Fibroblast of lung (primary cell): Measurements from ENCODE around the gene SMAD4. TPM values are rescaled to one million over a fixed set of nuclear protein-coding genes. Genes with fewer than 3 reads are reported as not detected.

Experiments used
- DNase-seq, 2 donors: peaks; one replicate each; pipeline versions ENCODE4 v3.0.0 to v3.0.0-alpha.2; 2010; ENCODE audit warnings: low read depth in 2 of 2
- H2AFZ ChIP-seq: 2 replicates; pipeline ENCODE4 v1.5.1; 2012; ENCODE audit warnings: low read length, control low read depth, inconsistent platforms
- H3K27ac ChIP-seq: 2 replicates; pipeline ENCODE4 v1.5.1; 2011; ENCODE audit warnings: low read length, control low read depth; ENCODE audit not compliant: insufficient read depth
- H3K27me3 ChIP-seq: 2 replicates; pipeline ENCODE4 v1.5.1; 2011; ENCODE audit warnings: mild to moderate bottlenecking, low read length; ENCODE audit not compliant: control insufficient read depth, insufficient read depth
- H3K36me3 ChIP-seq: 2 replicates; pipeline ENCODE4 v1.5.1; 2011; ENCODE audit warnings: low read length; ENCODE audit not compliant: control insufficient read depth, insufficient read depth
- H3K4me1 ChIP-seq: 2 replicates; pipeline ENCODE4 v1.5.1; 2011; ENCODE audit warnings: low read length; ENCODE audit not compliant: control insufficient read depth, insufficient read depth; ENCODE audit errors: extremely low read depth
- H3K4me2 ChIP-seq: 2 replicates; pipeline ENCODE4 v1.5.1; 2011; ENCODE audit warnings: low read length, control low read depth; ENCODE audit not compliant: insufficient read depth; ENCODE audit errors: extremely low read depth
- H3K4me3 ChIP-seq, 4 experiments: fragments of 200-600 bp in 1 of 4; sonication (generic) in 1 of 4; replicated peaks in 1 of 4; 2 replicates each; pipeline ENCODE4 v1.5.1; 2011 to 2016; ENCODE audit warnings: low read length in 4 of 4, low read depth in 3 of 4, mild to moderate bottlenecking in 3 of 4, control low read depth in 2 of 4, inconsistent platforms in 1 of 4, mixed read lengths in 1 of 4; ENCODE audit not compliant: insufficient read depth in 1 of 4; ENCODE audit errors: control extremely low read depth in 1 of 4
- H3K79me2 ChIP-seq: 2 replicates; pipeline ENCODE4 v1.5.1; 2012; ENCODE audit warnings: mild to moderate bottlenecking, low read length, inconsistent platforms; ENCODE audit not compliant: control insufficient read depth, insufficient read depth
- H3K9ac ChIP-seq: 2 replicates; pipeline ENCODE4 v1.5.1; 2011; ENCODE audit warnings: mild to moderate bottlenecking, low read length, control low read depth; ENCODE audit not compliant: insufficient read depth
- H3K9me3 ChIP-seq: 2 replicates; pipeline ENCODE4 v1.5.1; 2012; ENCODE audit warnings: low read depth, low read length; ENCODE audit not compliant: control insufficient read depth, insufficient read depth
- H4K20me1 ChIP-seq: 2 replicates; pipeline ENCODE4 v1.5.1; 2011; ENCODE audit warnings: low read length; ENCODE audit not compliant: control insufficient read depth, insufficient read depth; ENCODE audit errors: extremely low read depth
- CTCF ChIP-seq, 2 donors: IDR thresholded peaks in 1 of 2; conservative IDR thresholded peaks in 1 of 2; 1 replicate in 1 of 2; 2 replicates in 1 of 2; pipeline ENCODE4 v1.5.1; 2011 to 2012; ENCODE audit warnings: low read length in 2 of 2, control low read depth in 1 of 2, inconsistent platforms in 1 of 2, low read depth in 1 of 2, mild to moderate bottlenecking in 1 of 2
- EZH2 ChIP-seq: IDR thresholded peaks from 2 replicates; pipeline ENCODE4 v1.5.1; 2012; ENCODE audit warnings: low read length, control low read depth, mild to moderate bottlenecking; ENCODE audit errors: missing control alignments
- polyA plus RNA-seq, 2 donors: library from polyadenylated mRNA; depleted of rRNA in 1 of 2; stranded (reverse) in 1 of 2; unstranded in 1 of 2; fragments of >200 nt; gene quantifications; 2 replicates each; pipeline ENCODE4 v1.2.1, GENCODE V29; 2011 to 2012; ENCODE audit warnings: missing spikeins in 1 of 2
- total RNA-seq: library from RNA; depleted of rRNA; stranded (reverse); fragments of >200 nt; gene quantifications from 2 replicates; pipeline ENCODE4 v1.2.1, GENCODE V29; 2014

SMAD4 gene
- total and polyA plus RNA-seq, 2 donors (not counting 1 experiment from before 2014, with no cell fraction given): 71.5 to 161 TPM

GRCh38 chr18:51010218-51010617 lies 19.8 kb upstream of the SMAD4 start:
- H3K4me1 ChIP-seq: no peaks in the 10 kb centered on the region
- no peaks in the 10 kb centered on the region for H3K27me3 ChIP-seq
- H3K4me2 ChIP-seq: no peak overlapping the region
- H3K27ac ChIP-seq: no peak overlapping the region
- H3K36me3 ChIP-seq: no peaks in the 10 kb centered on the region
- no peaks in the 10 kb centered on the region for H3K9me3 ChIP-seq
- H4K20me1 ChIP-seq: no peaks in the 10 kb centered on the region
- no peak for TF ChIP-seq CTCF (conservative IDR thresholded peaks at IDR 0.05 in 1 of 2, IDR thresholded peaks at IDR 0.05 in 1 of 2; ENCODE audit: low read depth in 1 of 2, low read length in 2 of 2)
- no peak for TF ChIP-seq EZH2
- no peak for DNase-seq
- H3K79me2 ChIP-seq: no peaks in the 10 kb centered on the region
- H2AFZ ChIP-seq: no peak overlapping the region
- H3K9ac ChIP-seq: no peak overlapping the region
- H3K4me3 ChIP-seq: no peak overlapping the region

- no peaks in the 10 kb centered on the region for H3K27me3 ChIP-seq
- no peak for DNase-seq
- H3K4me3 ChIP-seq: no peak overlapping the region
- no peak for TF ChIP-seq CTCF (conservative IDR thresholded peaks at IDR 0.05 in 1 of 2, IDR thresholded peaks at IDR 0.05 in 1 of 2; ENCODE audit: low read depth in 1 of 2, low read length in 2 of 2)
- TF ChIP-seq EZH2: no peak
- H3K4me1 ChIP-seq: no peaks in the 10 kb centered on the region
- no peaks in the 10 kb centered on the region for H3K79me2 ChIP-seq
- no peak overlapping the region for H3K4me2 ChIP-seq
- H3K36me3 ChIP-seq: no peaks in the 10 kb centered on the region
- no peak overlapping the region for H3K27ac ChIP-seq
- no peaks in the 10 kb centered on the region for H4K20me1 ChIP-seq
- H2AFZ ChIP-seq: no peak overlapping the region
- no peak overlapping the region for H3K9ac ChIP-seq
- no peaks in the 10 kb centered on the region for H3K9me3 ChIP-seq
Observed at GRCh38 chr18:51011709-51012108, 18.3 kb upstream of the SMAD4 start.

GRCh38 chr18:51012441-51012840 lies 17.6 kb upstream of the SMAD4 start:
- Histone ChIP-seq H3K27me3 (no peaks in the 10 kb centered on the region), H3K9ac (no peak overlapping the region), H3K36me3 (no peaks in the 10 kb centered on the region), H3K4me1 (no peaks in the 10 kb centered on the region), H2AFZ (no peak overlapping the region), H3K4me2 (no peak overlapping the region), H3K27ac (no peak overlapping the region), H3K79me2 (no peaks in the 10 kb centered on the region), H3K9me3 (no peaks in the 10 kb centered on the region), H4K20me1 (no peaks in the 10 kb centered on the region), H3K4me3 (no peak overlapping the region)
- TF ChIP-seq CTCF (conservative IDR thresholded peaks at IDR 0.05 in 1 of 2, IDR thresholded peaks at IDR 0.05 in 1 of 2; ENCODE audit: low read depth in 1 of 2, low read length in 2 of 2): no peak
- TF ChIP-seq EZH2: no peak
- no peak for DNase-seq
